ENCODE data around the gene C1orf50.

C1orf50 gene

DNA sequence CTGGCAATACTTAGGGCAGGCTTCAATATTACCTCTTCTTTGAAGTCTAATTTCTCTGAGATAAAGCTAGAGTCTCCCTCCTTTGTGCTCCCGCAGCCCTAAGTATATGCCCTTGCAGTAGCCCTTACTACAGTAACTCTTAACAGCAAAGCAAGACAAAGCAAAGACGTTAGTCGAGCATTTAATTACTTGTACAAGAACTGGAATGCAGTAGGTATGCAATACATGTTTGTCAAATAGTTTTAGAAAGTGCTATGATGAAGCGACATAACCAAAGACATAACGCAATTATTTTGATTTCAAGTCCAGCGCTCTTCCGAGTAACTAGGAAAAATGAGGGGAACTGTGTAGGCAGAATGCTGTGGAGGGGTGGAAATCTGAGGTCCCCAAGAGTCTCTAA lies 1.8 kb upstream of the C1orf50 start:
- FAIRE-seq, result no peak

DNA sequence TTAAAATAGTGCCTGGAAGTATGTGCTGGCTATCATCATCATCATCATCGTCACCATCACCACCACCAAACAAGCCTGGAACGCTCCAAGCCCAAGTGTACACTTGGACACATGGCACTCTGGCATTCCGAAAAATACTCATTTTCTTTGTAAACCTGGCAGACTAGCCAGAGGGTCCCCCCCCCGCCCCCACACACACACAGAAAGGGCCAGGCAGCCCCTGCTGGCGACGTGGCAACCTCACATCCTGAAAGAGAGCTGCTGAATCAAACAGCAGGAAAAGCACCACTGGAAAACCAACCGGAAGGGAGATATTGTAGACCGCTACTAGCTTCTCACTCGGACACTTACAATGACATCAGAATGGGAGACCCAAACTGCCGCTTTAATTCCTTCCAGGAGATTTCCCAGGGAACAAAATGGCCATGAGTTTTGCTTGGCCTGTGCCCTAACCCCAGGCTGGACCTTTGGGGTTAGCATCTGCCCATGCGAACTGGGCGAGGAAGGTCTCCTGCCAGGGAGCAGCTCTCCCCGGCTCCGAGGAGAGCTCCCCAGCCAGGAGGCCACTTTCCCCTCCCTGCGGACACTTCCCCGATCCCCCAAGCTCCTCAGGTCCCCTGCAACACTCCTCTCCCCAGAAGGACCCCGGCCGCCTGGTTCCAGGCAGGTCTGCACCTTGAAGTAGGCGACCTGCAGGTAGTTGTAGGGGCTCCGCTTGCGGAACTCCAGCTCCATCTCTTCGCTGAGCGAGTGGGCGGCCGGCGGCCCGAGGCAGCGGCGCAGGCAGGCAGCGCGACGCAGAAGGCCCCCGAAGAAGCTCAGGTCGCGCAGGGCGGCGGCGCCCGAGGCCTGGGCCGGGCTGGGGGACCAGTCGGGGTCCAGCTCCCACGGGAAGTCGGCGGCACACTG lies 963 bp upstream of the C1orf50 start:
- no peak for FAIRE-seq

DNA sequence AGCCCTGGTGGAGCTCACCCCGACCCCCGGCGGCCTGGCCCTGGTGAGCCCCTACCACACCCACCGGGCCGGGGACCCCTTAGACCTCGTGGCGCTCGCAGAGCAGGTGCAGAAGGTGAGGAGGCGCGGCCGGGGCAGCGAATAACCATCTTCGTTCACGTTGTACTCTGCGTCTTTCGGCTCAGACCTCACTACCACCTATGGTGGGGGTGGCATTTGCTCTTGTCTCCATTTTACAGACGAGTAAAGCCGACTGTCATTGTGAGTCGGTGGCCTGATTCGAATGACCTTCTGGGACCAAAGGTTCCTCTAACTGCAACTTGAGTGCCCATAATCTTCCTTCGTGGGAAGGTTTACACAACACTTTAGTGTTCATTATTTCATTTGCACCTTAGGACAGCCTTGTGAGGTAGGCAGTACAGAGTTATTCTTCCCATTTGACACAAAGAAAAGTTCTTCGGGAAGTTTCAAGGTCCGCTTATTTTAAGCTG lies 506 bp downstream of the C1orf50 start:
- FAIRE-seq, result no peak

DNA sequence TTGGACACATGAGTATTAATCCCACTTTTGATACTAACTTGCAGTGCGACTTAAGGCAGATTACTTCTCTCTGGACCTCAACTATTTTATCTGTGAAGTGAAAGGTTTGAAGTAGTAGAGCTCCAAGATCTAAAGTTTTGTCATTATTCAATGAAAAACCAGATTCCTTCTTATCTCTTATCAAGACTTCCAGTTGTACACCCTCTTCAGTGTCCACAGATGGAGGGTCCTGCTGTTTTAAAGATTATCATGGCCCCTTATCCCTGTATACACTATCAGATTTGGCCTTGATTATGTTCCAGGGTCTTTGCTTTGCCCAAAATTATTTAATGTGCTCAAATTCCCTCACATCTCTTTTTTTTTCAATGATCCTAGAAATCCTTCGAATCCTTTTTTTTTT lies 1.1 kb downstream of the C1orf50 start:
- no peak for FAIRE-seq

DNA sequence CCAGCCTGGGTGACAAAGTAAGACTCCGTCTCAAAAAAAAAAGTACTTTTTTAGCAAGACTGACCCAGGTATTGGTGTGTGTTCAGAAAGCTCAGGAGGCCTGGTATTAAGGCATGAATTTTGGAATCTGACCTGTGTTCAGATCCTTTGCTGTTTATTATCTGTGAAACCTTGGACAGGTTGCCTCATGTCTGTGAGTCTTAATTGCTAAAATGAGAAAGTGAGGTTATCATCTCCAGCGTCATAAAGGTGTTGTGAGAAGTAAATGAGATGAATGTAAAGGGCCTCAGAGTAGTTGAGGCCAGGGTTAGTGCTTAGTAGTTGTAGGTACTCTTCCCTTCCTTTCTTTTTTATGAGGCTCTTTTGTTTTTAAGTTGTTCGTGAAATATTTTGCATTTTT lies 2.8 kb downstream of the C1orf50 start:
- FAIRE-seq, result no peak

DNA sequence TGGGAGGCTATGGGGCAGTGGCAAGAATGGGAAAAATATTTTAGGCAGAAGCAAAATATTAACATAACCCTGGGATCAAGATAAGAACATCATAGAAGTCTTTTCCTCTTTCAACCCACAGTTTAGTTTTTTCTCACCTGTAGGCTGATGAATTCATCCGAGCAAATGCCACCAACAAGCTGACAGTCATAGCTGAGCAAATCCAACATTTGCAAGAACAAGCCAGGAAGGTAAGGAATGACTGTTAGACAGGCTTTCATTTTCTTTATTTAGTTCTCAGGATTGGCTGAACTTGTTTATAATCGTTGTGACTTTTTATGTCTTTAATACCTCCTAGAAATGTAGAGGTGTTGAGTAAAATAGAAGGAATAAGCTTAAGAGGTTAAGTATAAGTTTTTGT lies 6.4 kb downstream of the C1orf50 start:
- no peak for FAIRE-seq

DNA sequence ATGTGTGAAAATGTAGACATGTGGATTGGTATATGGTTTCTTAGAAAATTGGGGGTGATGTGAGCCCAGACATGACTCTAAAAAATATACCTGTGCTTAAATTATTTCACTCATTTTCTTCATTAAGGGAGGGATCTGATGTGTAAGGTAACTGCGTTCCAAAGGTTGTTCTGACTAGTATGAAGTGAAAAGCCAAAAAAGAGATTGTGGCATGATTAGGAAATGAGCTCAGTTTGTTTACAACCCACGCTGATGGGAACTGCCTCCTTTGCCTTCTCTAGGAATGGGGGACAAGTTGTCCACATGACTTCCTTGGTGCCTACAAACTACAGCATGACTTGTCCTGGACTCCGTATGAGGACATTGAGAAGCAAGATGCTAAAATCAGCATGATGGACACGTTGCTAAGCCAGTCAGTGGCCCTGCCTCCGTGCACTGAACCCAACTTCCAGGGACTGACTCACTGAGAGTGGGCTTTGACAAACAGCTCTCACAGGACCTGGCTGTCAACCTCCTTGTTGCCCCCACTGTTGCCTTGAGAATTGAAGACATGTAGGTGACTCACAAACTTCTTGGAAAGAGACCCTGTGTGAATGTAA lies 8.0 kb downstream of the C1orf50 start:
- FAIRE-seq, result no peak

DNA sequence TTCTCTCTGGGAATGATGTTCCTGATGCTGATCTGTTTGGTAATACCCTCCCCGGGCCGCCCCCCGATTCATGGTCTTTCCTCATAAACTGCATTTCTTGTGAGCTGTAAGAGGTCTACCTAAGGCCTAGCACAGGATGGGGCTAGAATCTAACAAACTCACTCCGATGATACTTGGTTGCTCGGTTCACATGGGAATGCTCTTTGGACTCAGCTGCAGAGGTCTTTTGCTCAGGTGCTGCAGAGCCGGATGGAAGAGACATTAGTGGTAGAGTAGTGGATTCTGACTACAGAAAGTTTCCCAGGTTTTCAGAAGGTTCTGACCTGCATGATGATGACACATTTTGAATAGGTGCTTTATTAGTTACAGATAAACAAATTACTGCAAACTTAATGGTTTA lies 9.5 kb downstream of the C1orf50 start:
- FAIRE-seq, result no peak

DNA sequence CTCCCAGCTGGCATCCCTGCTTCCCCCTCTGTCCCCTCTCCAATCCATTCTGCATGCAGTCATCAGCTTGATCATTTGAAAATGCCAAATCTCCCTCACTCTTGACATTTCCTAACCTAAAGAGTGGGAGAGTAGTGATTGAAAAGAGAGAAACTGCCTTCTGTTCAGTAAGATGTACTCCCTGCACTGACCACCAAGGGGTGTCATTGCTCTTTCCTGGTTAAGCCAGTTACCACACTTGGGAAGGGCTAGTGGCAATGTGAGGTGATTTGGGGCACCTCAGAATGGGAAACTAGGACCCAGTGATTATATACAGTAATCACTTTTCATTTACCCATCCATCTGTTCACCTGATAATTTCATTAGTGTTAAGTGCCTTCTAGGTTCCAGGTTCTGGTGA lies 10.8 kb downstream of the C1orf50 start:
- FAIRE-seq, result no peak

DNA sequence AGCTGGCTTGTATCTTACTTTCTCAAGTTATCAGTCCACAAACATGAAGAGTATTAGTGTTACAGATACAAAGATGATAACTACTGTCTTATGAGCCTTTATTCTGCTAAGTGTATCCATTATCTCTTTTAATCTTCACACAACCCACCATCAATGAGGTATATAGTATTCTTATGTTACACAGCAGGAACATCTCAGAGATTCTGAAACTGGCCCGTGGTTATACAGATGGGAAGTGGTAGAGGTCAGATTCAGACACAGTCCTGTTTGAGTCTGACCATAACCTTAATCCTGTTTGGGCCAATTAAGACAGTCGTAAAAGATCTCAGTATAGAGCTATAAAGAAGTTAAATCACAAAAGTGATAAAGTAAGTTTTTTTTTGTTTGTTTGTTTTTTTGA lies 12.7 kb downstream of the C1orf50 start:
- FAIRE-seq, result no peak

DNA sequence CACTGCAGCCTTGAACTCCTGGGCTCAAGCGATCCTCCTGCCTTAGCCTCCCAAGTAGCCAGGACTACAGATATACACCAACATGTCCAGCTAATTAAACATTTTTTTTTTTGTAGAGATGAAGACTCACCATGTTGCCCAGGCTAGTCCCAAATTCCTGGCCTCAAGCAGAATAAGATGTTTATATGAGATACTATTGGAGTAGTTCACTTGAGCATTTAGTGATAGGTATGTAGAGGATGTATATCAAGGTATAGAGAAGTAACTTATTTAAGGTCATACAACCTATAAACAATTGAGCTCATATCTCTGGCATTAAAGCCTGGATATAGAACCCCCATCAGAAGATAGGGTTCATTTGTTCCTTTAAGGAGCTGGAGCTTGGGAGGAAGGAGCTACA lies 13.1 kb downstream of the C1orf50 start:
- FAIRE-seq, result no peak

DNA sequence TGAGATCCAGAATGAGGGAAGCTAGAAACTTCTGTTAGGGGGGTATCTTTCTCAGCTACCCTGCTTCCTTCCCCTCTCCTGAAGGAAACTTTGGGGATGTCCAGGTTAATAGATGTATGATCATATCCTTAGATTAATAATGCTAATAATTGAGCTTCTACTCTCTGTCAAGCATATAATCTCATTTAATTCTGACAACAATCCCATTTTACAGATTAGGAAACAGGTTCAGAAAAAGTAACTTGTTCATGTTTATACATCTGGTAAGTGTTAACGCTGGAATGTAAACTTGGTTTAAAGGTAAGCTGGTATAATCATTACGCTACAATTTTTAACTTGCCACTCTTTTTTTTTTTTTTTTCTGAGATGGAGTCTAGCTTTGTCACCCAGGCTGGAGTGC lies 16.0 kb downstream of the C1orf50 start:
- no peak for FAIRE-seq

DNA sequence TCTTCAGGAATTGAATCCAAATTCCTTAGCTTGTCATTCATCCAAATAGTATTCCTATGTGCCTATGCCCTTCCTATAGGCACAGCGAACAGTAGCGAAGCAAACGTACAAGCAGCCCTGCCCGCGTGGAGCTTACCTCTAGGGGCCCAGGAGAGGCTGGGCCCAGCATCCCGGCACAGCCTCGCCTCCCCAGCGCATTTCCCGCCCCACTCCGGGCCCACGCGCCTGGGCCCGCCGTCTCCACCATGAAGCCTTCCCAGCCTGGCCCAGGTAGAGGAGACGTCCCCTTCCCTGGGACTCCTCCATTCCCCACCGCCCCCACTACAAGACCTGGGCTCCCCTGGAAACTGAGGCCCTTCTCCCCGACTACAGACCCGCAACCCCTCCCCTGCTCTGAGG lies 17.5 kb downstream of the C1orf50 start:
- no peak for FAIRE-seq

DNA sequence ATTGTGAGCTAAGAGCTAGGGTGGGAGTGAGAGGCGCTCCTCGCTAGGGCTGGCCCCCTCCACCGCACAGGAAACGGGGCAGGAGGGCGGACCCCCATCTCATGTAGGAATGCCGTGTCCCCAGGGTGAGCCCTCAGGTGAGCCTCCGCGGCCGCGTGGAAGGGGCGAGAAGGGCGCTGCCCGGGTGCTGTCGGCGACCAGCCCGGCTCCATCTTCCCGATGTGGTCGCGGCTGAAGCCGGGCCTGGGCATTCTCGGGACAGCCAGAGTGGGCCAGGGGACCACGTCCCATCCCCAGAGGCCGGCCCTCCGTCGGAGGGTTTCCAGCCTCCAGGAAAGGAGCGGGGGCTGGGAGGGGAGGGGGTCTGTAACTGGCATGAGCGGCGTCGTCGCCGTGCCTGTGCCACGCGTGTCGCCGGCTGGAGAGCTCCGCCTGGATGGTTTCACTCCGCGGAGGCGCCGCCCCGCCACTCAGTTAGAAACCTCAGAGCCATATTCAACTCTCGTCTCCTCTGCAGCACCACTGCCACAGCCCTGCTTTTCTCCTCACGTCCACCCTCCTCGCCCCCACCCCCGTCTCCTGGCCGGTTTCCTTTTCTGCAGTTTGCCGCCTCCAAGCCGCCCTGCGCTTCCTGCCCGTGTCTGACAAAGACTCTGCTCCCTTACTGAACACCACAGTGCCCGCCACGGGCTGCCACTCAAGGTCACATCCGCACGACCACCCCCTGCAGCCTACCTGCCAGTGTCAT lies 18.1 kb downstream of the C1orf50 start, which contains the start of gene TMEM269:
Gene TMEM269, plus strand, starts transcription at position 46 of the 748 bp plus-strand sequence. CDS start 4,903 bp downstream, outside the sequence.
- no peak for FAIRE-seq

DNA sequence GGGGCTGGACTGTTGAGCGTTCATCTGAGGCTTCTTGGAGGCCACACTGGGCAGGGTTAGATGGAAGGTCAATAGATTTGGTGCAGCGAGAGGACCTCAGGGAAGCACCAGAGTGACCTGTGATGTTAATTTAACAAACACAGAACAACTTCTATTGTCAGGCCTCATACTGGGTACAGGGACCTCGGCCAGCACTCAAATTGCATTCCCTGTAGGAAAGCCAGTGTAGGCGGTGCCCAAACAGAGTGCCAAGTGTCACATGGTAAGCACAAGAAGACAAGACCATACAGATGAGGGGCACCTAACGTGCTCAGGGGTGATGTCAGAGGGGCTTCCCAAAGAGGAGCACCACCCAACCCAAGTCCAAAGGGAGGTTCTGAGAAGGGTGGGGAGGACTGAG lies 19.0 kb downstream of the C1orf50 start:
- no peak for FAIRE-seq

DNA sequence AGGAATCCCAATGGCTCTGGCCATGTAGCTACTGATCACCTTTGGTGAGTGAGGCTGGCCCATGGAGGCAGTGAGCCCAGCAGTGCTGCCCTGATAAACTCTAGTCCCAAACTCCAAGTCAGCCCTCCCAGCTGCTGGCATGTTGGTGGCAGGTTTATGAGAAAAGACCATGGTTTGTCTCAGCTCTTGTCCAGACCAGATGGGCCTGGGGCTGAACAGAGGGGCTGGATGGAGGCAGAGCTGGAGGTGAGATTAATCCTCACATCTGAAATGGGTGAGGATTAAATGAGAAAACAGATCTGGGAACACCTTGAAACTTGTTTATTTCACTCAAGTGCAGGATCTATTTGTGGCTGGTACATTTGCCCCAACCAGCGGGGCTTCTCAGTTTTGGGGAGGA lies 21.0 kb downstream of the C1orf50 start:
- FAIRE-seq, result no peak

DNA sequence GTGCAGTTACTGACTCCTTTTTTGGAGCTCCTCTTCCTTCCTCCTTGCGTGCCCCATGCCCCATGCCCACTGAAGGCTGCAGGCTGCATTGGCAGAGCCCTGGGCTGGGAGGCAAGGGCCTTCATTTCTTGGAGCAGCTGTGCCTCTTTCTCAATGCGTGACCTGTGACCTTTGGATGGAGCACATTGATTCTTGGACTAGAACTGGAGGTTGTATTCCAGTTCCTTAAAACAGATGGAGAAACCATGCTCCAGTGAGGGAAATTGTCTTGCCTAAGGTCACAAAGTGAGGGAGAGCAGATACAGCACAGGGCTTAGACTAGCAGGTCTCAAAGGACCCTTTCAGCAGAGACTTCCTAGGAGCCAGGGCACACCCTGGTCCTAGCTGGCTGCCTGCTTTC lies 26.8 kb downstream of the C1orf50 start:
- FAIRE-seq, result no peak

DNA sequence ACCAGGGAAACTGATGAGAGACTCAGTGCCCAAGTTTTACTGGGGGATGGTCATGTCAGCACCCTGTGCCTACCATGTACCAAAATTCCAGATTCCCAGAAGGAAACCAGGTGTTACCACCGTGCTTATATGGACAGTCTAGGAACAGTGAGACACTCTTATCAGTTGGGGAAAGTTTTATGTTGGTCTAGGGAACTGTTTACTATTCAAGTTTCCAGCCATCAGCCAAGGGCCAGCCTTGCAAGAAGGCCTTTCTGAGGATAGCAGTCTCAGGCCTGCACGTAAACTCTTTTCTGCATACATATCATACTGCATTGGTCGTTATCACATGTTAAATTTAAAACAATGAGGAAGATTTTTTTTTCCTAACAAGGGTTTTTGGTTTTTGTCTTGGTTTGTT lies 30.4 kb downstream of the C1orf50 start:
- FAIRE-seq, result no peak

DNA sequence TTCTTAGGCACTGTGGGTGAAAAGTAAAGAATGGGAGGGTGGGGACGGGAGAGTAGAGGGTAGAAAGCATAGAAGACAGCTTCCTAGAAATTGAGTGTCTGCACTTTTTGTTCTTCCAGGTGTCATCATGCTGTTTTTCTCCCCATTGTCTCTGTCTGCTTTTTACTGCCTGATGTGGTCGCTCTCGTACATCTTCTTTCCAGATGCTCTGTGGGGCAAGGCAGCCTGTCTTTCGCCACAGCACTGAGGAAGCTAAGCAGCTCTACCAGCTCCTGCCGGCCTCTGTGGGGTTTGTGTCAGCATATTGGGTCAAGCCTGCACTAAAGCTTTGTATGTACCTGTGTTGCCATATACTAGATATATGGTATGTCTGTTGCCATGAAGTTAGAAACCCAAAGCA lies 30.9 kb downstream of the C1orf50 start:
- no peak for FAIRE-seq

DNA sequence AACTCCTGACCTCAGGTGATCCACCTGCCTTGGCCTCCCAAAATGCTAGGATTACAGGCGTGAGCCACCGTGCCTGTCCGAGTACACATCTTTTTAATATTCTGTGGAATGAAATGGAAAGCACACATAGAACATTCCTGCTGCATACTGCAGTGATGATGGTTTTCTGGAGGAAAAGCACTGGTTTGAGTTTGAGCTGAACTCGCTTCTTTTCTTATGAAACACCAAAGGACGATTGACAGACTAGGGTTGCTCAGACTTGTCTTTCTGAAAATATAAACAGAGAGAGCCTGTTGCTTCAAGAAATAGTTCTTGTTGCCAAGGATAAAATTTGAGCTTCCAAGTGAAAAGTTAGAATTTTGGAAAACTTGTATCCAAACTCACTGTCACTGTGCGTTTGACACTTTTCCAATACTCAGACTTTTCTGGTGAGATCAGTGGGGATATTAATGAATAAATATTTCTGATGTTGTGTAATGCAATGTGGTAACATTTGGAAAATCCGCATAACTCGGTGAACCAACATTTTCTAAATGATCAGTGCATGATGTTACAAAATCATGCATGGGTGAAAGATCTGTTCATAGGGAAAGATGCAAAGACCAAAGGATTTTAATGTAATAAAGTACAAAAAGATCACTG lies 34.9 kb downstream of the C1orf50 start:
- FAIRE-seq, result no peak

DNA sequence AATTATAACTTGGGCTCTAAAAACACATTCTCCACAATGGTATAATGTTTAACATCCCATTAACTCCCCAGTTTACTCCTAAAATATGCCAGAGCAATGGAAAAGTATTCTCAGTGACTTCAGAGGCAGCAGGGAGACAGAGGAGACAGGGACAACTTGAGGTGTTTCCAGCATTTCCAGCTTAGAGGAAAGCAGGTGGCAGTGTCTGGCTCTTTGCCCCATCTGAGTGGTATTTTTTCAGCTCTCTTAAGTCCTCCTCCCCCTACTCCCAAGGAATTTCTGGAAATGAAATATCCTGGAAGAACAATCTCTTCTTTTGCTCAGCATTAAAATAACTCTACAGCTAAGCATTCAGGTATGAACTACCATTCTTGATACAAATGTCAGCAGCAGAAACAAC lies 39.1 kb downstream of the C1orf50 start:
- no peak for FAIRE-seq

DNA sequence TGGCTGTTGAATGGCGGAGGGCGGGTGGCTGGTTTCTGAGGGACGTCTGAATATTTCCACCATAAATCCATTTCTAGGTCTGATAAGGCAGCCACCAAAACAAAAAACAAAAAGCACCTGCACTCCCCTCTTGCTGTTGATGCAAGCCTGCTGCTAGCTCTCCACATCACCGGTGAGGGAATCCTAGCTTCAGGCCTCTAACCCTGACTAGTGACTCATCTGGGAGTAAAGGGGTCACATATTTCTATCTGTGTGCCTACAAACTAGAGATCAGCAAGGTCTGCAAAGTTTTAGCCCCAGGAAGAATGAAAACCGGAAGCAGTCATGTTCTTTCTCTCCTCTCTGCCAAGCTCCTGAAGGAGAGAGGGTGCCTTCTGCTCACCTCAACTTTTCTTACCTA lies 39.5 kb downstream of the C1orf50 start:
- FAIRE-seq, result no peak

DNA sequence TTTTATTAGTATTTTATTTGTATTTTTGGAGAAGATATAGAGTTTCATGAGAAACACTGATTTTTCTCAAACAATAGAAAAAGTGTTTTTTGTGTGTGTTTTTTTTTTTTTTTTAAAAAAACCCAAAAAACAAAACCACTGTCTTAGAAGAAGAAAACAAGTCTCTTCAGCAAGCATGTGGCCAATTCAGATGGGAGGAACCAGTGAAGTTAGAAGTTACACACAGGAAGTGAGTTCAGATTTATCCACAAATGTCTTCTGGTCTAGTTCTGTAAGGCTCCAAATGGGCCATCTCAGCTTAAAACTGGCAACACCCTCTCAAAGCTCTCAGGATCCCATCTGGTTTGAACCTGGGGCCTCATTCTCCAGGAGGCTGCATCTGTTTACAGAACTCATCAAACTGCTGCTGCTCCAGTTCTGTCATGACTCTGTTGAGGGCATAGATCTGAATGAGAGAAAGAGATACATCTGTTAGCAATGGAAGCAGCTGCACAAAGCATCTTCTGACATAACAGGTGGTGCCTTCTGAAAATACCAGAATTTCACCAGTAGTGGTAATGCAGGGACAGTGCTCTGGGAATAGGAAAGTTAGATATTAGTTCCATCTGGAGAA lies 40.1 kb downstream of the C1orf50 start:
- FAIRE-seq, result no peak

Data from islet of Langerhans (tissue), 1 donor.